GM18873 (cell line): Measurements from ENCODE around the gene RPL19.

ENCODE experiments used
- ATAC-seq: cut with Tn5 transposase; IDR thresholded peaks from one replicate; pipeline ENCODE4 v1.9.1; 2021; ENCODE audit warnings: mild to moderate bottlenecking, moderate library complexity, moderate number of reproducible peaks; ENCODE audit not compliant: unreplicated experiment, low FRiP score

Gene RPL19

GRCh38 chr17:39222866-39223834, 23.1 kb downstream of the RPL19 start:
- ATAC-seq = no peak

GRCh38 chr17:39223907-39224777, 24.1 kb downstream of the RPL19 start:
- ATAC-seq = no peak

- ATAC-seq = no peak
Measured at GRCh38 chr17:39224778-39225307, 24.8 kb downstream of the RPL19 start.

- ATAC-seq = no peak
Measured at GRCh38 chr17:39225308-39225958, 25.4 kb downstream of the RPL19 start, which contains the start of gene STAC2. STAC2 (minus strand) TSS chr17:39225945; CDS start chr17:39225502, 443 bp downstream.

- no peak for ATAC-seq
Measured at GRCh38 chr17:39225959-39226683, 26.0 kb downstream of the RPL19 start.

GRCh38 chr17:39227364-39227919, 27.4 kb downstream of the RPL19 start:
- no peak for ATAC-seq

GRCh38 chr17:39229274-39229913, 29.3 kb downstream of the RPL19 start:
- ATAC-seq = no peak

GRCh38 chr17:39230361-39230760, 30.3 kb downstream of the RPL19 start:
- ATAC-seq = no peak

- no peak for ATAC-seq
Measured at GRCh38 chr17:39231091-39231561, 31.0 kb downstream of the RPL19 start.

GRCh38 chr17:39231591-39232551, 31.8 kb downstream of the RPL19 start:
- ATAC-seq = no peak

GRCh38 chr17:39235555-39236449, 35.7 kb downstream of the RPL19 start:
- ATAC-seq = no peak

GRCh38 chr17:39236450-39236927, 36.4 kb downstream of the RPL19 start:
- no peak for ATAC-seq

GRCh38 chr17:39236981-39237441, 36.9 kb downstream of the RPL19 start:
- no peak for ATAC-seq

- no peak for ATAC-seq
Measured at GRCh38 chr17:39237586-39237985, 37.5 kb downstream of the RPL19 start.

GRCh38 chr17:39238311-39238972, 38.4 kb downstream of the RPL19 start:
- ATAC-seq = no peak
